KMS-11 (cell line): ENCODE results near the gene ANGPTL4.

Experiments
- H2AFZ ChIP-seq: fragments of 200-600 bp; sonication (generic); 2 replicates; pipeline ENCODE4 v1.6.1; 2016; ENCODE audit warnings: antibody characterized with exemption, mixed run types, low read depth
- H3K27ac ChIP-seq: fragments of 200-600 bp; sonication (generic); 2 replicates; pipeline ENCODE4 v1.6.1; 2016; ENCODE audit warnings: mild to moderate bottlenecking, mixed run types
- H3K27me3 ChIP-seq: fragments of 200-600 bp; sonication (generic); 2 replicates; pipeline ENCODE4 v1.6.1; 2017; ENCODE audit warnings: mild to moderate bottlenecking, low read depth, mixed run types, moderate library complexity; ENCODE audit not compliant: insufficient read depth
- H3K36me3 ChIP-seq: fragments of 200-600 bp; sonication (generic); 2 replicates; pipeline ENCODE4 v1.6.1; 2017; ENCODE audit warnings: mild to moderate bottlenecking, mixed run types; ENCODE audit not compliant: insufficient read depth
- H3K4me1 ChIP-seq: fragments of 200-600 bp; sonication (generic); 2 replicates; pipeline ENCODE4 v1.6.1; 2016; ENCODE audit warnings: mild to moderate bottlenecking, low read depth, mixed run types; ENCODE audit not compliant: poor library complexity, severe bottlenecking
- H3K4me2 ChIP-seq: fragments of 200-600 bp; sonication (generic); 2 replicates; pipeline ENCODE4 v1.7.0; 2016; ENCODE audit warnings: mild to moderate bottlenecking, mixed run types
- H3K4me3 ChIP-seq: fragments of 200-600 bp; sonication (generic); IDR thresholded peaks from 2 replicates; pipeline ENCODE4 v1.6.1; 2017; ENCODE audit warnings: low read depth, low read length, mixed read lengths; ENCODE audit not compliant: insufficient read depth
- H3K79me2 ChIP-seq: fragments of 200-600 bp; sonication (generic); 2 replicates; pipeline ENCODE4 v1.6.1; 2016; ENCODE audit warnings: low read depth, mixed run types; ENCODE audit not compliant: insufficient read depth
- H3K9ac ChIP-seq: fragments of 200-600 bp; sonication (generic); 2 replicates; pipeline ENCODE4 v1.6.1; 2016; ENCODE audit warnings: mild to moderate bottlenecking, mixed run types
- H4K20me1 ChIP-seq: fragments of 200-600 bp; sonication (generic); 2 replicates; pipeline ENCODE4 v1.6.1; 2016; ENCODE audit warnings: mild to moderate bottlenecking, mixed run types; ENCODE audit not compliant: insufficient read depth
- TF ChIP-seq, protein P1 (sequence below): fragments of 200-600 bp; sonication (generic); conservative IDR thresholded peaks from 2 replicates; pipeline ENCODE4 v1.6.1; 2017; ENCODE audit warnings: low read depth, mild to moderate bottlenecking, antibody characterized with exemption, low read length, moderate library complexity, mixed read lengths

Gene ANGPTL4

DNA sequence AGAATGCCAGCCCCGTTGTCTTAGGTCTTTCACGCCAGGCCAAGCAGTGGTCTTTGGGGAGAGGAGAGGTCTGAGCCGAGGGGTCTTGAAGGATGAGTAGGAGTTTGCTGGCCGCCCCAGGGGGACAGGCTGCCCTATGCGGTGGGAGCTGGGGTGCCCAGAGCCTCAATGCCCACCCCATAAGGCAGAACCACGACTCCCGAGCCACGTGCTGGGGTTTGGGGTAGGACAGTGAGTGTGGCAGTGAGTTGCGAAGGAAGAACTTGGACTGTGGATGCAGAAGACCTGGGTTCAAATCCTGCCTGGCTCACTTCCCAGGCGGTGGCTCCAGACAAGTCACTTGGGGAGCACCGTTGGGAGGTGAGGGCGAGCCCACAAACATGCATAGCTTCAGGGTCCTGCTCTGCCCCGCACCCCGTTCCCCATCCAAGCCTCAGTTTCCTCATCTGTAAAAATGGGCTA lies 31.7 kb downstream of the ANGPTL4 start:
- H3K27ac ChIP-seq: no peak overlapping the region
- H3K4me2 ChIP-seq: no peak overlapping the region
- H3K9ac ChIP-seq: no peak overlapping the region
- no peaks in the 10 kb centered on the region for H3K36me3 ChIP-seq
- H3K27me3 ChIP-seq: no peaks in the 10 kb centered on the region
- H3K4me1 ChIP-seq: peaks cover 6% of the 10 kb centered on the region
- peaks cover 11% of the 10 kb centered on the region; the same call in 1 of the 2 replicates for H3K79me2 ChIP-seq
- TF ChIP-seq, protein P1, sequence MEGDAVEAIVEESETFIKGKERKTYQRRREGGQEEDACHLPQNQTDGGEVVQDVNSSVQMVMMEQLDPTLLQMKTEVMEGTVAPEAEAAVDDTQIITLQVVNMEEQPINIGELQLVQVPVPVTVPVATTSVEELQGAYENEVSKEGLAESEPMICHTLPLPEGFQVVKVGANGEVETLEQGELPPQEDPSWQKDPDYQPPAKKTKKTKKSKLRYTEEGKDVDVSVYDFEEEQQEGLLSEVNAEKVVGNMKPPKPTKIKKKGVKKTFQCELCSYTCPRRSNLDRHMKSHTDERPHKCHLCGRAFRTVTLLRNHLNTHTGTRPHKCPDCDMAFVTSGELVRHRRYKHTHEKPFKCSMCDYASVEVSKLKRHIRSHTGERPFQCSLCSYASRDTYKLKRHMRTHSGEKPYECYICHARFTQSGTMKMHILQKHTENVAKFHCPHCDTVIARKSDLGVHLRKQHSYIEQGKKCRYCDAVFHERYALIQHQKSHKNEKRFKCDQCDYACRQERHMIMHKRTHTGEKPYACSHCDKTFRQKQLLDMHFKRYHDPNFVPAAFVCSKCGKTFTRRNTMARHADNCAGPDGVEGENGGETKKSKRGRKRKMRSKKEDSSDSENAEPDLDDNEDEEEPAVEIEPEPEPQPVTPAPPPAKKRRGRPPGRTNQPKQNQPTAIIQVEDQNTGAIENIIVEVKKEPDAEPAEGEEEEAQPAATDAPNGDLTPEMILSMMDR: no peak
- no peak overlapping the region for H2AFZ ChIP-seq
- no peak overlapping the region for H3K4me3 ChIP-seq
- no peaks in the 10 kb centered on the region for H4K20me1 ChIP-seq

GRCh38 chr19:8396185-8396562 lies 32.2 kb downstream of the ANGPTL4 start:
- Histone ChIP-seq H3K79me2 (peaks cover 11% of the 10 kb centered on the region; the same call in 1 of the 2 replicates), H3K4me3 (no peak overlapping the region), H3K9ac (no peak overlapping the region), H3K27ac (no peak overlapping the region), H3K27me3 (no peaks in the 10 kb centered on the region), H3K36me3 (no peaks in the 10 kb centered on the region), H4K20me1 (no peaks in the 10 kb centered on the region), H3K4me2 (no peak overlapping the region), H2AFZ (no peak overlapping the region), H3K4me1 (peaks cover 2% of the 10 kb centered on the region)
- TF ChIP-seq, protein P1: no peak

DNA sequence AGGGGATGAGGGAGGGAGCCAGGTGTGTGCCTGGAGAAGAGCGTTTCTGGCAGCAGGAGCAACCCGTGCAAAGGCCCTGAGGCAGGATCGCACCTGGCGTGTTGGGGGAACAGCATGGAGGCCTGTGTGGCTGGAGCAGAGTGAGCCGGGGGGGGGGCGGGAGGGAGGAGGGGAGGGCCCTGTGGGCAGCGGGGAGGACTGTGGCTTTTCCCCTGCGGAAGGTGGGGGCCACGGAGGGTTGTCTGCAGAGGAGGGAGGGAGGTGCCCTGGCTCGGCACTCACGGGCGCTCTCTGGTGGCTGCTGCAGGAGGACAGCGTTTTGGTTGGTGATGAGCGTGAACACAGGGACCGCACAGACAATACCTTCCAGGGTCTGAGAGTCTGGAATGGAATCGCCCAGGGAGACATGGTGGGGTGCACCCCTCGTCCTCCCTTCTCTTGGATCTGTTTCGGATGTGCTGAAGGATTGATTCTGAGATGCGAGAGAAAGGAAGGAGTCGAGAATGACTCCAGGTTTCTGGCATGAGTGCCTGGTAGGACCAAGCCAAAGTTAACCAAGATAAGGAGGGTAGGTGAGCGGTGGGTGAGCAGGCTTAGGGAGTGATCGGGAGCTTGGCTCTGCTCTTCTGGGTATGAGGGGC lies 32.7 kb downstream of the ANGPTL4 start:
- TF ChIP-seq, protein P1: no peak
- Histone ChIP-seq H3K4me3 (no peak overlapping the region), H3K4me1 (no peaks in the 10 kb centered on the region), H3K27ac (no peak overlapping the region), H3K36me3 (no peaks in the 10 kb centered on the region), H3K4me2 (no peak overlapping the region), H2AFZ (no peak overlapping the region), H3K27me3 (no peaks in the 10 kb centered on the region), H3K9ac (no peak overlapping the region), H4K20me1 (no peaks in the 10 kb centered on the region), H3K79me2 (peaks cover 11% of the 10 kb centered on the region; the same call in 1 of the 2 replicates)

GRCh38 chr19:8397271-8397670 lies 33.3 kb downstream of the ANGPTL4 start:
- H3K9ac ChIP-seq: no peak overlapping the region
- TF ChIP-seq, protein P1: no peak
- H3K4me2 ChIP-seq: no peak overlapping the region
- no peak overlapping the region for H3K27ac ChIP-seq
- peaks cover 6% of the 10 kb centered on the region; the same call in 1 of the 2 replicates for H3K79me2 ChIP-seq
- no peaks in the 10 kb centered on the region for H4K20me1 ChIP-seq
- no peak overlapping the region for H2AFZ ChIP-seq
- H3K4me1 ChIP-seq: no peaks in the 10 kb centered on the region
- H3K27me3 ChIP-seq: no peaks in the 10 kb centered on the region
- H3K36me3 ChIP-seq: no peaks in the 10 kb centered on the region
- no peak overlapping the region for H3K4me3 ChIP-seq
